H1 (cell line): ENCODE measurements around the gene DRD2. TPM values are rescaled to one million over a fixed set of nuclear protein-coding genes. Genes with fewer than 3 reads are reported as not detected.

Experiments
- CTCF ChIA-PET: fragments of 300-600 bp; sonication (Branson Sonifier 250); formaldehyde crosslinking; loops from one replicate; lab custom pipeline; 2021; ENCODE audit not compliant: partially characterized antibody; lab: Charles Lee
- POLR2A ChIA-PET: fragments of 300-600 bp; sonication (Branson Sonifier 250); formaldehyde crosslinking; loops from one replicate; lab custom pipeline; 2021; ENCODE audit warnings: inconsistent platforms; ENCODE audit not compliant: partially characterized antibody; lab: Charles Lee
- DNase-seq, 2 experiments: peaks; one replicate each; pipeline versions ENCODE4 v3.0.0 to v3.0.0-alpha.2; 2010 to 2022; ENCODE audit warnings: low spot score in 2 of 2, low read depth in 1 of 2, mixed read lengths in 1 of 2
- FAIRE-seq: peaks from 2 replicates; lab custom pipeline; 2011; peaks lifted over from hg19 to GRCh38; lab: Jason Lieb, UNC
- H2AFZ ChIP-seq: 2 replicates; pipeline ENCODE4 v1.8.1; 2012; ENCODE audit warnings: low read length, inconsistent platforms
- H2AK5ac ChIP-seq: 2 replicates; pipeline ENCODE4 v1.6.1; 2013; ENCODE audit warnings: low read depth, low read length
- H2BK120ac ChIP-seq: replicated peaks from 2 replicates; pipeline ENCODE3; 2013; ENCODE audit warnings: low read depth, low read length, inconsistent platforms
- H2BK12ac ChIP-seq: 2 replicates; pipeline ENCODE4 v1.6.1; 2013; ENCODE audit warnings: low read depth, low read length
- H2BK15ac ChIP-seq: 2 replicates; pipeline ENCODE4 v1.6.1; 2013; ENCODE audit warnings: low read length
- H2BK20ac ChIP-seq: 2 replicates; pipeline ENCODE4 v1.6.1; 2013; ENCODE audit warnings: low read length
- H2BK5ac ChIP-seq: 2 replicates; pipeline ENCODE4 v1.6.1; 2013; ENCODE audit warnings: low read depth, low read length
- H3K14ac ChIP-seq: 2 replicates; pipeline ENCODE4 v1.6.1; 2013; ENCODE audit warnings: inconsistent platforms; ENCODE audit not compliant: insufficient read length
- H3K18ac ChIP-seq: 2 replicates; pipeline ENCODE4 v1.6.1; 2013; ENCODE audit warnings: low read length; ENCODE audit errors: extremely low read depth
- H3K23ac ChIP-seq: 2 replicates; pipeline ENCODE4 v1.6.1; 2013; ENCODE audit warnings: inconsistent platforms; ENCODE audit not compliant: insufficient read length
- H3K23me2 ChIP-seq: 2 replicates; pipeline ENCODE4 v1.6.1; 2013; ENCODE audit warnings: low read depth, low read length
- H3K27ac ChIP-seq: 2 replicates; pipeline ENCODE4 v1.6.1; 2011; ENCODE audit warnings: low read depth, low read length, inconsistent platforms
- H3K27me3 ChIP-seq, 4 experiments: replicated peaks in 1 of 4; 1 replicate in 1 of 4; 2 replicates in 3 of 4; pipeline versions ENCODE4 v1.6.1 to v1.8.1; 2011 to 2013; ENCODE audit warnings: low read length in 3 of 4, mild to moderate bottlenecking in 3 of 4, inconsistent platforms in 2 of 4, mixed read lengths in 2 of 4, moderate library complexity in 1 of 4; ENCODE audit not compliant: control insufficient read depth in 3 of 4, insufficient read depth in 3 of 4; ENCODE audit errors: extremely low read depth in 1 of 4
- H3K36me3 ChIP-seq, 4 experiments: 2 replicates each; pipeline versions ENCODE4 v1.6.1 to v1.8.1; 2011 to 2013; ENCODE audit warnings: mild to moderate bottlenecking in 4 of 4, low read length in 3 of 4, moderate library complexity in 2 of 4, control low read depth in 1 of 4, inconsistent platforms in 1 of 4; ENCODE audit not compliant: insufficient read depth in 4 of 4, control insufficient read depth in 2 of 4
- H3K4ac ChIP-seq: replicated peaks from 2 replicates; pipeline ENCODE3; 2013; ENCODE audit warnings: low read length, low read depth, mixed read lengths, inconsistent platforms; ENCODE audit not compliant: insufficient read length
- H3K4me1 ChIP-seq, 4 experiments: replicated peaks in 1 of 4; 1 replicate in 1 of 4; 2 replicates in 3 of 4; pipeline versions ENCODE4 v1.6.1 to v1.8.1; 2011 to 2013; ENCODE audit warnings: low read length in 3 of 4, inconsistent platforms in 2 of 4, mixed read lengths in 1 of 4; ENCODE audit not compliant: insufficient read depth in 4 of 4, control insufficient read depth in 3 of 4
- H3K4me2 ChIP-seq, 2 experiments: 2 replicates each; pipeline versions ENCODE4 v1.6.1 to v1.8.1; 2011 to 2013; ENCODE audit warnings: low read depth in 2 of 2, low read length in 2 of 2, control low read depth in 1 of 2, inconsistent platforms in 1 of 2, mild to moderate bottlenecking in 1 of 2; ENCODE audit not compliant: insufficient read depth in 1 of 2
- H3K4me3 ChIP-seq, 4 experiments: fragments of 200-600, 300-600 bp in 1 of 4; sonication (generic), shearing (Covaris generic), sonication (Bioruptor Twin) in 1 of 4; 2 replicates each; pipeline versions ENCODE4 v1.5.1 to v1.8.1; 2011 to 2016; ENCODE audit warnings: low read length in 4 of 4, low read depth in 3 of 4, control low read depth in 2 of 4, inconsistent platforms in 2 of 4, mild to moderate bottlenecking in 2 of 4, mixed read lengths in 1 of 4, moderate library complexity in 1 of 4; ENCODE audit not compliant: insufficient read depth in 2 of 4; ENCODE audit errors: extremely low read depth in 1 of 4
- H3K56ac ChIP-seq: replicated peaks from 2 replicates; pipeline ENCODE3; 2013; ENCODE audit warnings: low read depth, mild to moderate bottlenecking, mixed read lengths, low read length, inconsistent platforms; ENCODE audit not compliant: insufficient read length
- H3K79me1 ChIP-seq: 2 replicates; pipeline ENCODE4 v1.6.1; 2013; ENCODE audit warnings: low read depth, low read length, control low read depth
- H3K79me2 ChIP-seq, 2 experiments: 2 replicates each; pipeline versions ENCODE4 v1.6.1 to v1.8.1; 2012 to 2013; ENCODE audit warnings: low read length in 2 of 2, mild to moderate bottlenecking in 2 of 2, inconsistent platforms in 1 of 2; ENCODE audit not compliant: insufficient read depth in 2 of 2, control insufficient read depth in 1 of 2
- H3K9ac ChIP-seq, 4 experiments: replicated peaks in 1 of 4; 1 replicate in 1 of 4; 2 replicates in 3 of 4; pipeline versions ENCODE4 v1.6.1 to v1.8.1; 2011 to 2013; ENCODE audit warnings: low read depth in 3 of 4, low read length in 3 of 4, control low read depth in 2 of 4, mild to moderate bottlenecking in 2 of 4, moderate library complexity in 2 of 4, inconsistent platforms in 1 of 4; ENCODE audit errors: extremely low read depth in 1 of 4
- H3K9me3 ChIP-seq, 2 experiments: 2 replicates each; pipeline versions ENCODE4 v1.6.1 to v1.8.1; 2012 to 2013; ENCODE audit warnings: mild to moderate bottlenecking in 2 of 2, moderate library complexity in 2 of 2, control low read depth in 1 of 2, inconsistent platforms in 1 of 2, low read depth in 1 of 2, low read length in 1 of 2, mixed read lengths in 1 of 2; ENCODE audit not compliant: insufficient read depth in 2 of 2
- H4K20me1 ChIP-seq, 2 experiments: replicated peaks in 1 of 2; 2 replicates each; pipeline versions ENCODE3 to v1.8.1; 2011 to 2013; ENCODE audit warnings: inconsistent platforms in 2 of 2, low read length in 2 of 2, mild to moderate bottlenecking in 1 of 2; ENCODE audit not compliant: insufficient read depth in 2 of 2, control insufficient read depth in 1 of 2
- H4K5ac ChIP-seq: 2 replicates; pipeline ENCODE4 v1.6.1; 2013; ENCODE audit warnings: low read length, low read depth, mixed read lengths, inconsistent platforms; ENCODE audit not compliant: insufficient read length
- H4K8ac ChIP-seq: 2 replicates; pipeline ENCODE4 v1.8.0; 2013; ENCODE audit warnings: mild to moderate bottlenecking, moderate library complexity, low read length, inconsistent platforms; ENCODE audit not compliant: insufficient read depth; ENCODE audit errors: extremely low read depth
- H4K91ac ChIP-seq: replicated peaks from 2 replicates; pipeline ENCODE3; 2013; ENCODE audit warnings: low read length, mixed read lengths, inconsistent platforms; ENCODE audit not compliant: insufficient read length
- CTBP2 ChIP-seq: IDR thresholded peaks from 2 replicates; pipeline ENCODE4 v1.7.0; 2011; ENCODE audit warnings: borderline replicate concordance, mild to moderate bottlenecking, moderate library complexity, mixed read lengths, low read length; ENCODE audit not compliant: insufficient read depth, insufficient read length
- EP300 ChIP-seq, 2 experiments: IDR thresholded peaks; 1 replicate in 1 of 2; 2 replicates in 1 of 2; pipeline ENCODE4 v1.6.1; 2011 to 2012; ENCODE audit warnings: low read depth in 2 of 2, low read length in 2 of 2, mild to moderate bottlenecking in 2 of 2, borderline replicate concordance in 1 of 2, inconsistent platforms in 1 of 2, moderate library complexity in 1 of 2
- EZH2 ChIP-seq: fragments of 200-600 bp; sonication (generic); IDR thresholded peaks from 2 replicates; pipeline ENCODE4 v1.7.1; 2012; ENCODE audit warnings: low read depth, mild to moderate bottlenecking, moderate library complexity, low read length, inconsistent platforms; ENCODE audit not compliant: severe bottlenecking
- HDAC2 ChIP-seq, 2 experiments: fragments of 300-600 bp in 1 of 2; sonication (generic) in 1 of 2; IDR thresholded peaks; 2 replicates each; pipeline ENCODE4 v1.6.1; 2011 to 2012; ENCODE audit warnings: low read depth in 2 of 2, low read length in 2 of 2, mild to moderate bottlenecking in 2 of 2, moderate library complexity in 2 of 2, borderline replicate concordance in 1 of 2, inconsistent platforms in 1 of 2
- KDM5A ChIP-seq: fragments of 200-600 bp; IDR thresholded peaks from 2 replicates; pipeline ENCODE4 v1.7.1; 2012; ENCODE audit warnings: mild to moderate bottlenecking, low read length, inconsistent platforms, mixed read lengths
- PHF8 ChIP-seq: fragments of 200-600 bp; sonication (generic); conservative IDR thresholded peaks from 2 replicates; pipeline ENCODE4 v1.7.1; 2012; ENCODE audit warnings: low read depth, mild to moderate bottlenecking, inconsistent platforms, low read length, moderate library complexity
- POU5F1 ChIP-seq: IDR thresholded peaks from 2 replicates; pipeline ENCODE4 v1.6.1; 2011; ENCODE audit warnings: low read depth, mild to moderate bottlenecking, low read length, moderate library complexity
- RAD21 ChIP-seq, 2 experiments: IDR thresholded peaks in 1 of 2; conservative IDR thresholded peaks in 1 of 2; 2 replicates each; pipeline ENCODE4 v1.6.1; 2011; ENCODE audit warnings: low read depth in 2 of 2, low read length in 2 of 2, improper control_type of control experiment in 1 of 2, inconsistent platforms in 1 of 2, mild to moderate bottlenecking in 1 of 2, moderate library complexity in 1 of 2
- RFX5 ChIP-seq: IDR thresholded peaks from 2 replicates; pipeline ENCODE4 v1.6.1; 2011; ENCODE audit warnings: low read depth, low read length, improper control_type of control experiment, borderline replicate concordance
- SAP30 ChIP-seq: fragments of 300-600 bp; sonication (generic); IDR thresholded peaks from 2 replicates; pipeline ENCODE4 v1.7.1; 2012; ENCODE audit warnings: low read length, moderate library complexity, mild to moderate bottlenecking, inconsistent platforms; ENCODE audit not compliant: insufficient read depth, insufficient replicate concordance
- SP2 ChIP-seq: IDR thresholded peaks from 2 replicates; pipeline ENCODE4 v1.6.1; 2012; ENCODE audit warnings: mild to moderate bottlenecking, low read length, inconsistent platforms
- TAF7 ChIP-seq: optimal IDR thresholded peaks from 2 replicates; pipeline ENCODE3; 2011; ENCODE audit warnings: low read depth, mild to moderate bottlenecking, inconsistent platforms, low read length, moderate library complexity, borderline replicate concordance
- WGBS, 2 experiments: shearing (Covaris generic) in 1 of 2; methylation state at CpG; one replicate each; pipeline versions ENCODE4 v1.1.6 to v1.1.7; 2013 to 2015; ENCODE audit warnings: low lambda C conversion rate in 2 of 2, mixed read lengths in 2 of 2, inconsistent platforms in 1 of 2, low coverage in 1 of 2, missing lambda C conversion rate in 1 of 2; ENCODE audit not compliant: insufficient replicate concordance in 2 of 2, insufficient coverage in 1 of 2, insufficient read length in 1 of 2; ENCODE audit errors: extremely low coverage in 1 of 2, missing lambda C conversion rate in 1 of 2; 5-methylcytosine and 5-hydroxymethylcytosine counted together
- polyA plus RNA-seq, 7 experiments: library from polyadenylated mRNA; depleted of rRNA in 3 of 7; stranded (reverse) in 5 of 7; unstranded in 2 of 7; fragments of >200 nt in 5 of 7; fragments of 200-250 nt in 2 of 7; gene quantifications; 1 replicate in 5 of 7; 2 replicates in 1 of 7; 4 replicates in 1 of 7; pipeline versions ENCODE4 v1.2.1 to v1.2.3, GENCODE V29; 2011 to 2013; ENCODE audit warnings: missing spikeins in 2 of 7, mixed read lengths in 2 of 7
- total RNA-seq: library from RNA; stranded (reverse); fragmentation: NEBNext Ultra II Directional; extraction: Animal tissue kit (Norgen Biotek cat#: 25700); gene quantifications from 2 replicates; pipeline ENCODE4 v1.2.1, GENCODE V29; 2021

Gene DRD2
- total and polyA plus RNA-seq, 2 of the 8 experiments (the other 6 are each of a cell fraction or from before 2014, with no cell fraction given) = 0.26 to 0.41 TPM

- H3K14ac ChIP-seq = no peak overlapping the region
- H3K4me2 ChIP-seq = no peak overlapping the region
- no peak overlapping the region for H4K5ac ChIP-seq
- no peak overlapping the region for H2BK20ac ChIP-seq
- no peak overlapping the region for H2AK5ac ChIP-seq
- no peaks in the 10 kb centered on the region for H3K79me1 ChIP-seq
- 89% methylated on average over 4 of the region's 4 CpGs; no CpG with 5 or more reads in 1 of the 2 experiments for WGBS, 2 experiments
- H4K20me1 ChIP-seq = no peaks in the 10 kb centered on the region
- H3K27ac ChIP-seq = no peak overlapping the region
- H2AFZ ChIP-seq = no peak overlapping the region
- H3K79me2 ChIP-seq = no peaks in the 10 kb centered on the region
- no peak overlapping the region for H3K4me3 ChIP-seq
- H3K56ac ChIP-seq = no peak overlapping the region
- H3K18ac ChIP-seq = no peak overlapping the region
- H2BK5ac ChIP-seq = no peak overlapping the region
- POLR2A ChIA-PET = no interaction called here
- no peak overlapping the region for H3K23ac ChIP-seq
- H4K8ac ChIP-seq = no peak overlapping the region
- H2BK12ac ChIP-seq = no peak overlapping the region; the same call in 1 of the 2 replicates
- no peaks in the 10 kb centered on the region for H3K4me1 ChIP-seq
- H4K91ac ChIP-seq = no peak overlapping the region
- no peak for FAIRE-seq
- H3K23me2 ChIP-seq = no peaks in the 10 kb centered on the region
- no peaks in the 10 kb centered on the region for H3K9me3 ChIP-seq
- H2BK120ac ChIP-seq = no peak overlapping the region
- no peaks in the 10 kb centered on the region for H3K27me3 ChIP-seq
- no peak overlapping the region for H3K9ac ChIP-seq
- H2BK15ac ChIP-seq = no peak overlapping the region
- H3K36me3 ChIP-seq = no peaks in the 10 kb centered on the region
- CTCF ChIA-PET = interaction anchor here (0.7 to 3.4 kb wide), 4 partner anchors 9 to 407 kb away, joined by 3 to 10 read pairs (median 6); partner anchors contain the start of gene ANKK1
- H3K4ac ChIP-seq = no peak overlapping the region
- no peak for DNase-seq
- TF ChIP-seq SAP30 (no peak), CTBP2 (no peak), SP2 (no peak), EZH2 (no peak), TAF7 (no peak), HDAC2 (IDR thresholded peaks at IDR 0.05; ENCODE audit: borderline replicate concordance in 1 of 2, low read depth in 2 of 2, low read length in 2 of 2) (no peak), POU5F1 (no peak), PHF8 (no peak), EP300 (IDR thresholded peaks at IDR 0.05; ENCODE audit: borderline replicate concordance in 1 of 2, low read depth in 2 of 2, low read length in 2 of 2) (no peak), KDM5A (no peak), RAD21 (IDR thresholded peaks at IDR 0.05 in 1 of 2, conservative IDR thresholded peaks at IDR 0.05 in 1 of 2; ENCODE audit: low read depth in 2 of 2, low read length in 2 of 2) (no peak), RFX5 (no peak)
Measured at GRCh38 chr11:113397821-113398220, 77.4 kb downstream of the DRD2 start.
